A673 (cell line): ENCODE results near the gene PRRG1.

Experiments
- EZH2 ChIP-seq: fragments of 200-600 bp; sonication (generic); IDR thresholded peaks from 2 replicates; pipeline ENCODE4 v1.6.1; 2017; ENCODE audit warnings: borderline replicate concordance, low read depth, mild to moderate bottlenecking, mixed read lengths, antibody characterized with exemption, low read length; ENCODE audit not compliant: poor library complexity, severe bottlenecking
- TF ChIP-seq, protein P1 (sequence below): fragments of 300-800, 200-600 bp; sonication (generic); conservative IDR thresholded peaks from 2 replicates; pipeline ENCODE4 v1.5.1; 2017; ENCODE audit warnings: low read depth, mild to moderate bottlenecking, antibody characterized with exemption, low read length, moderate library complexity, mixed read lengths

- TF ChIP-seq, protein P1, sequence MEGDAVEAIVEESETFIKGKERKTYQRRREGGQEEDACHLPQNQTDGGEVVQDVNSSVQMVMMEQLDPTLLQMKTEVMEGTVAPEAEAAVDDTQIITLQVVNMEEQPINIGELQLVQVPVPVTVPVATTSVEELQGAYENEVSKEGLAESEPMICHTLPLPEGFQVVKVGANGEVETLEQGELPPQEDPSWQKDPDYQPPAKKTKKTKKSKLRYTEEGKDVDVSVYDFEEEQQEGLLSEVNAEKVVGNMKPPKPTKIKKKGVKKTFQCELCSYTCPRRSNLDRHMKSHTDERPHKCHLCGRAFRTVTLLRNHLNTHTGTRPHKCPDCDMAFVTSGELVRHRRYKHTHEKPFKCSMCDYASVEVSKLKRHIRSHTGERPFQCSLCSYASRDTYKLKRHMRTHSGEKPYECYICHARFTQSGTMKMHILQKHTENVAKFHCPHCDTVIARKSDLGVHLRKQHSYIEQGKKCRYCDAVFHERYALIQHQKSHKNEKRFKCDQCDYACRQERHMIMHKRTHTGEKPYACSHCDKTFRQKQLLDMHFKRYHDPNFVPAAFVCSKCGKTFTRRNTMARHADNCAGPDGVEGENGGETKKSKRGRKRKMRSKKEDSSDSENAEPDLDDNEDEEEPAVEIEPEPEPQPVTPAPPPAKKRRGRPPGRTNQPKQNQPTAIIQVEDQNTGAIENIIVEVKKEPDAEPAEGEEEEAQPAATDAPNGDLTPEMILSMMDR = no peak; the same call in 1 of the 2 replicates
- TF ChIP-seq EZH2 = no peak
Measured at GRCh38 chrX:37434362-37434761, 85.2 kb downstream of the PRRG1 start.
